HepG2 (cell line): ENCODE measurements around the gene AGPAT2. TPM values are rescaled to one million over a fixed set of nuclear protein-coding genes. Genes with fewer than 3 reads are reported as not detected.

Source experiments
- IKZF4 ChIP-seq: sonication (generic); formaldehyde crosslinking; IDR thresholded peaks from 2 replicates; pipeline ENCODE4 v1.5.1; 2020; ENCODE audit warnings: borderline replicate concordance, mild to moderate bottlenecking, low read depth, missing genetic modification reagents; ENCODE audit errors: not compliant biosample characterization
- MEIS2 ChIP-seq: sonication (generic); formaldehyde crosslinking; IDR thresholded peaks from 2 replicates; pipeline ENCODE4 v1.9.0; 2021; ENCODE audit warnings: mild to moderate bottlenecking, missing genetic modification reagents
- NR2F1 ChIP-seq, 2 experiments: fragments of 450-650 bp in 1 of 2; formaldehyde crosslinking in 1 of 2; IDR thresholded peaks; 2 replicates each; pipeline versions ENCODE4 v1.5.0 to v1.6.1; 2016 to 2020; ENCODE audit warnings: mild to moderate bottlenecking in 1 of 2, missing compliant biosample characterization in 1 of 2, missing genetic modification reagents in 1 of 2, moderate library complexity in 1 of 2
- SAFB2 ChIP-seq: sonication (generic); formaldehyde crosslinking; IDR thresholded peaks from 2 replicates; pipeline ENCODE4 v1.5.1; 2020; ENCODE audit warnings: missing genetic modification reagents, low read depth, mild to moderate bottlenecking, borderline replicate concordance
- SAP130 ChIP-seq: IDR thresholded peaks from 2 replicates; pipeline ENCODE4 v1.6.1; 2016; ENCODE audit warnings: low read depth
- SMAD1 ChIP-seq: sonication (generic); formaldehyde crosslinking; IDR thresholded peaks from 2 replicates; pipeline ENCODE4 v1.4.0; 2020; ENCODE audit warnings: missing genetic modification reagents, low read depth, mild to moderate bottlenecking, borderline replicate concordance
- TBL1XR1 ChIP-seq: fragments of 150-350 bp; IDR thresholded peaks from 2 replicates; pipeline ENCODE4 v1.6.1; 2014; ENCODE audit warnings: borderline replicate concordance, low read length; ENCODE audit not compliant: partially characterized antibody
- ZFX ChIP-seq: sonication (generic); formaldehyde crosslinking; IDR thresholded peaks from 2 replicates; pipeline ENCODE4 v1.4.0; 2020; ENCODE audit warnings: mild to moderate bottlenecking, low read depth, missing genetic modification reagents, moderate library complexity
- ZNF331 ChIP-seq: sonication (generic); formaldehyde crosslinking; IDR thresholded peaks from 2 replicates; pipeline ENCODE4 v1.4.0; 2020; ENCODE audit warnings: missing genetic modification reagents
- ZNF33A ChIP-seq: sonication (generic); formaldehyde crosslinking; IDR thresholded peaks from 2 replicates; pipeline ENCODE4 v1.5.1; 2020; ENCODE audit warnings: missing genetic modification reagents, mild to moderate bottlenecking, moderate library complexity, borderline replicate concordance
- ZNF7 ChIP-seq: IDR thresholded peaks from 2 replicates; pipeline ENCODE4 v1.6.1; 2016; ENCODE audit warnings: missing biosample characterization, missing genetic modification reagents
- polyA plus RNA-seq, 8 experiments: library from polyadenylated mRNA; depleted of rRNA in 3 of 8; stranded (reverse) in 7 of 8; unstranded in 1 of 8; fragments of >200 nt; fragmentation: Illumina TruSeq in 4 of 8; extraction: Trizol in 4 of 8; gene quantifications; 2 replicates each; pipeline versions ENCODE4 v1.2.1 to v1.2.3, GENCODE V29; 2011 to 2016; ENCODE audit warnings: low read depth in 4 of 8, missing spikeins in 1 of 8, mixed read lengths in 1 of 8; ENCODE audit not compliant: insufficient read depth in 1 of 8
- total RNA-seq, 5 experiments: library from RNA; depleted of rRNA; stranded (reverse); fragments of >200 nt; fragmentation: Illumina TruSeq; extraction: Trizol; gene quantifications; 2 replicates each; pipeline ENCODE4 v1.2.3, GENCODE V29; 2016; ENCODE audit warnings: low read depth in 1 of 5
- TF ChIP-seq, protein P1 (sequence below): sonication (generic); formaldehyde crosslinking; IDR thresholded peaks from 2 replicates; pipeline ENCODE4 v1.4.0; 2020; ENCODE audit warnings: missing genetic modification reagents, mild to moderate bottlenecking, borderline replicate concordance
- TF ChIP-seq, protein P2 (sequence below): sonication (generic); formaldehyde crosslinking; IDR thresholded peaks from 2 replicates; pipeline ENCODE4 v1.4.0; 2020; ENCODE audit warnings: missing genetic modification reagents
- TF ChIP-seq, protein P3 (sequence below): sonication (generic); formaldehyde crosslinking; IDR thresholded peaks from 2 replicates; pipeline ENCODE4 v1.5.1; 2020; ENCODE audit warnings: mild to moderate bottlenecking, moderate library complexity, missing genetic modification reagents
- TF ChIP-seq, protein P4 (sequence below), 2 experiments: fragments of 450-650 bp in 1 of 2; sonication (generic) in 1 of 2; formaldehyde crosslinking; IDR thresholded peaks; 2 replicates each; pipeline versions ENCODE4 v1.5.0 to v1.8.0; 2020 to 2022; ENCODE audit warnings: mild to moderate bottlenecking in 1 of 2, missing genetic modification reagents in 1 of 2
- TF ChIP-seq, protein P5 (sequence below): sonication (generic); formaldehyde crosslinking; IDR thresholded peaks from 2 replicates; pipeline ENCODE4 v1.4.0; 2020; ENCODE audit warnings: missing genetic modification reagents

AGPAT2 gene
- total and polyA plus RNA-seq, 2 of the 13 experiments (the other 11 are each of a cell fraction or from before 2014, with no cell fraction given), result 3.9 to 25.8 TPM

DNA sequence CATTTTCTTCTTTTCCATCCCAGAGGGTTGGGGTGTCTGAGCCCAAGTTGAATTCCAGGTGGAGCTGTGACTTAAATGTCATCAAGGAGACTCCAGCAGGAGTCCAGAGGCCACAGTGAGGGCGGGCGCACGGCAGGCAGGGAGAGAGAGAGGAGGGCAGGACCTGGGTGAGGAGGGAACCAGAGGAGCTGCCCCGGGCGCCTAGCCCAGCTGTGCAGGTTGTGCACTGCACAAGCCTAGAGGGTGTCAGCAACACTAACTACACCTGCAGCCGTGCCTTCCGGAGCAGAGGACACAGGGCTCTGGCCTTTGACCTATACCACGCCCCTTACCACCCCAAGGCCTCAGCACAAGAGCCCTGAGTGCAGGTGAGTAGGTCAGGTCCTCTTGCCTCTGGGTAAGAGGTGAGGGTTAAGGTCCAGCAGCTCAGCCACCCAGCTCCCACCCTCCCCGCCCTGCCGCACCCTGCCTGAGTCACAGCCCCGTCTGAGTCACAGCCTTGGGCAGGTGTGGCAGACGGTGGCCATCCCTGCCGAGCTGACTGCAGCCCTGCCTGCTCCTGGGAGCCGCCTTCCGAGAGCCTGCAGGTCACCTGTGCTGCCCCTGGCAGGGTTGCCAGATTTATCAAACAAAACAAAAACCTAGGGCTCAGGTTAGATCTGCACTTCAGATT lies 6.4 kb upstream of the AGPAT2 start (continued):
- TF ChIP-seq, protein P1, sequence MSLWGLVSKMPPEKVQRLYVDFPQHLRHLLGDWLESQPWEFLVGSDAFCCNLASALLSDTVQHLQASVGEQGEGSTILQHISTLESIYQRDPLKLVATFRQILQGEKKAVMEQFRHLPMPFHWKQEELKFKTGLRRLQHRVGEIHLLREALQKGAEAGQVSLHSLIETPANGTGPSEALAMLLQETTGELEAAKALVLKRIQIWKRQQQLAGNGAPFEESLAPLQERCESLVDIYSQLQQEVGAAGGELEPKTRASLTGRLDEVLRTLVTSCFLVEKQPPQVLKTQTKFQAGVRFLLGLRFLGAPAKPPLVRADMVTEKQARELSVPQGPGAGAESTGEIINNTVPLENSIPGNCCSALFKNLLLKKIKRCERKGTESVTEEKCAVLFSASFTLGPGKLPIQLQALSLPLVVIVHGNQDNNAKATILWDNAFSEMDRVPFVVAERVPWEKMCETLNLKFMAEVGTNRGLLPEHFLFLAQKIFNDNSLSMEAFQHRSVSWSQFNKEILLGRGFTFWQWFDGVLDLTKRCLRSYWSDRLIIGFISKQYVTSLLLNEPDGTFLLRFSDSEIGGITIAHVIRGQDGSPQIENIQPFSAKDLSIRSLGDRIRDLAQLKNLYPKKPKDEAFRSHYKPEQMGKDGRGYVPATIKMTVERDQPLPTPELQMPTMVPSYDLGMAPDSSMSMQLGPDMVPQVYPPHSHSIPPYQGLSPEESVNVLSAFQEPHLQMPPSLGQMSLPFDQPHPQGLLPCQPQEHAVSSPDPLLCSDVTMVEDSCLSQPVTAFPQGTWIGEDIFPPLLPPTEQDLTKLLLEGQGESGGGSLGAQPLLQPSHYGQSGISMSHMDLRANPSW, result 0 out of 2 replicates have a peak, but pooled peaks have one; percentile 69
- peak; percentile 79 for TF ChIP-seq SAP130 (CRISPR knock-in tag)
- TF ChIP-seq, protein P2, sequence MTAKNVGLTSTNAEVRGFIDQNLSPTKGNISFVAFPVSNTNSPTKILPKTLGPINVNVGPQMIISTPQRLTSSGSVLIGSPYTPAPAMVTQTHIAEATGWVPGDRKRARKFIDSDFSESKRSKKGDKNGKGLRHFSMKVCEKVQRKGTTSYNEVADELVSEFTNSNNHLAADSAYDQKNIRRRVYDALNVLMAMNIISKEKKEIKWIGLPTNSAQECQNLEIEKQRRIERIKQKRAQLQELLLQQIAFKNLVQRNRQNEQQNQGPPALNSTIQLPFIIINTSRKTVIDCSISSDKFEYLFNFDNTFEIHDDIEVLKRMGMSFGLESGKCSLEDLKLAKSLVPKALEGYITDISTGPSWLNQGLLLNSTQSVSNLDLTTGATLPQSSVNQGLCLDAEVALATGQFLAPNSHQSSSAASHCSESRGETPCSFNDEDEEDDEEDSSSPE (CRISPR knock-in tag), result no peak
- peak; percentile 84 for TF ChIP-seq MEIS2 (CRISPR knock-in tag)
- TF ChIP-seq NR2F1 (CRISPR knock-in tag; IDR thresholded peaks at IDR 0.05), result peak; percentile 92 to 99
- peak; percentile 48 for TF ChIP-seq ZFX
- no peak for TF ChIP-seq ZNF33A (CRISPR knock-in tag)
- no peak for TF ChIP-seq SMAD1 (CRISPR knock-in tag)
- TF ChIP-seq, protein P3, sequence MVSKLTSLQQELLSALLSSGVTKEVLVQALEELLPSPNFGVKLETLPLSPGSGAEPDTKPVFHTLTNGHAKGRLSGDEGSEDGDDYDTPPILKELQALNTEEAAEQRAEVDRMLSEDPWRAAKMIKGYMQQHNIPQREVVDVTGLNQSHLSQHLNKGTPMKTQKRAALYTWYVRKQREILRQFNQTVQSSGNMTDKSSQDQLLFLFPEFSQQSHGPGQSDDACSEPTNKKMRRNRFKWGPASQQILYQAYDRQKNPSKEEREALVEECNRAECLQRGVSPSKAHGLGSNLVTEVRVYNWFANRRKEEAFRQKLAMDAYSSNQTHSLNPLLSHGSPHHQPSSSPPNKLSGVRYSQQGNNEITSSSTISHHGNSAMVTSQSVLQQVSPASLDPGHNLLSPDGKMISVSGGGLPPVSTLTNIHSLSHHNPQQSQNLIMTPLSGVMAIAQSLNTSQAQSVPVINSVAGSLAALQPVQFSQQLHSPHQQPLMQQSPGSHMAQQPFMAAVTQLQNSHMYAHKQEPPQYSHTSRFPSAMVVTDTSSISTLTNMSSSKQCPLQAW, result peak; percentile 75
- TF ChIP-seq IKZF4 (CRISPR knock-in tag), result no peak
- TF ChIP-seq ZNF331 (CRISPR knock-in tag), result no peak
- TF ChIP-seq ZNF7 (CRISPR knock-in tag), result no peak
- TF ChIP-seq, protein P4, sequence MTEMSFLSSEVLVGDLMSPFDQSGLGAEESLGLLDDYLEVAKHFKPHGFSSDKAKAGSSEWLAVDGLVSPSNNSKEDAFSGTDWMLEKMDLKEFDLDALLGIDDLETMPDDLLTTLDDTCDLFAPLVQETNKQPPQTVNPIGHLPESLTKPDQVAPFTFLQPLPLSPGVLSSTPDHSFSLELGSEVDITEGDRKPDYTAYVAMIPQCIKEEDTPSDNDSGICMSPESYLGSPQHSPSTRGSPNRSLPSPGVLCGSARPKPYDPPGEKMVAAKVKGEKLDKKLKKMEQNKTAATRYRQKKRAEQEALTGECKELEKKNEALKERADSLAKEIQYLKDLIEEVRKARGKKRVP (CRISPR knock-in tag; IDR thresholded peaks at IDR 0.05), result no peak
- TF ChIP-seq, protein P5, sequence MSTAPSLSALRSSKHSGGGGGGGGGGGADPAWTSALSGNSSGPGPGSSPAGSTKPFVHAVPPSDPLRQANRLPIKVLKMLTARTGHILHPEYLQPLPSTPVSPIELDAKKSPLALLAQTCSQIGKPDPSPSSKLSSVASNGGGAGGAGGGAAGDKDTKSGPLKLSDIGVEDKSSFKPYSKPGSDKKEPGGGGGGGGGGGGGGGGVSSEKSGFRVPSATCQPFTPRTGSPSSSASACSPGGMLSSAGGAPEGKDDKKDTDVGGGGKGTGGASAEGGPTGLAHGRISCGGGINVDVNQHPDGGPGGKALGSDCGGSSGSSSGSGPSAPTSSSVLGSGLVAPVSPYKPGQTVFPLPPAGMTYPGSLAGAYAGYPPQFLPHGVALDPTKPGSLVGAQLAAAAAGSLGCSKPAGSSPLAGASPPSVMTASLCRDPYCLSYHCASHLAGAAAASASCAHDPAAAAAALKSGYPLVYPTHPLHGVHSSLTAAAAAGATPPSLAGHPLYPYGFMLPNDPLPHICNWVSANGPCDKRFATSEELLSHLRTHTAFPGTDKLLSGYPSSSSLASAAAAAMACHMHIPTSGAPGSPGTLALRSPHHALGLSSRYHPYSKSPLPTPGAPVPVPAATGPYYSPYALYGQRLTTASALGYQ (CRISPR knock-in tag), result no peak
- no peak for TF ChIP-seq TBL1XR1
- no peak for TF ChIP-seq SAFB2 (CRISPR knock-in tag)
